KMS-11 (cell line): ENCODE data around the gene ALOX5AP.

Source experiments
- H2AFZ ChIP-seq: fragments of 200-600 bp; sonication (generic); 2 replicates; pipeline ENCODE4 v1.6.1; 2016; ENCODE audit warnings: antibody characterized with exemption, mixed run types, low read depth
- H3K27ac ChIP-seq: fragments of 200-600 bp; sonication (generic); 2 replicates; pipeline ENCODE4 v1.6.1; 2016; ENCODE audit warnings: mild to moderate bottlenecking, mixed run types
- H3K27me3 ChIP-seq: fragments of 200-600 bp; sonication (generic); 2 replicates; pipeline ENCODE4 v1.6.1; 2017; ENCODE audit warnings: mild to moderate bottlenecking, low read depth, mixed run types, moderate library complexity; ENCODE audit not compliant: insufficient read depth
- H3K36me3 ChIP-seq: fragments of 200-600 bp; sonication (generic); 2 replicates; pipeline ENCODE4 v1.6.1; 2017; ENCODE audit warnings: mild to moderate bottlenecking, mixed run types; ENCODE audit not compliant: insufficient read depth
- H3K4me1 ChIP-seq: fragments of 200-600 bp; sonication (generic); 2 replicates; pipeline ENCODE4 v1.6.1; 2016; ENCODE audit warnings: mild to moderate bottlenecking, low read depth, mixed run types; ENCODE audit not compliant: poor library complexity, severe bottlenecking
- H3K4me2 ChIP-seq: fragments of 200-600 bp; sonication (generic); 2 replicates; pipeline ENCODE4 v1.7.0; 2016; ENCODE audit warnings: mild to moderate bottlenecking, mixed run types
- H3K4me3 ChIP-seq: fragments of 200-600 bp; sonication (generic); IDR thresholded peaks from 2 replicates; pipeline ENCODE4 v1.6.1; 2017; ENCODE audit warnings: low read depth, low read length, mixed read lengths; ENCODE audit not compliant: insufficient read depth
- H3K79me2 ChIP-seq: fragments of 200-600 bp; sonication (generic); 2 replicates; pipeline ENCODE4 v1.6.1; 2016; ENCODE audit warnings: low read depth, mixed run types; ENCODE audit not compliant: insufficient read depth
- H3K9ac ChIP-seq: fragments of 200-600 bp; sonication (generic); 2 replicates; pipeline ENCODE4 v1.6.1; 2016; ENCODE audit warnings: mild to moderate bottlenecking, mixed run types
- H4K20me1 ChIP-seq: fragments of 200-600 bp; sonication (generic); 2 replicates; pipeline ENCODE4 v1.6.1; 2016; ENCODE audit warnings: mild to moderate bottlenecking, mixed run types; ENCODE audit not compliant: insufficient read depth
- CTCF ChIP-seq: fragments of 200-600 bp; sonication (generic); conservative IDR thresholded peaks from 2 replicates; pipeline ENCODE4 v1.6.1; 2017; ENCODE audit warnings: low read depth, mild to moderate bottlenecking, antibody characterized with exemption, low read length, moderate library complexity, mixed read lengths

Gene ALOX5AP

GRCh38 chr13:30796132-30796572 lies 60.8 kb downstream of the ALOX5AP start:
- Histone ChIP-seq H3K36me3 (no peaks in the 10 kb centered on the region), H3K27ac (no peak overlapping the region), H3K4me3 (no peak overlapping the region), H3K4me1 (no peaks in the 10 kb centered on the region), H3K9ac (no peak overlapping the region), H2AFZ (no peak overlapping the region), H3K27me3 (no peaks in the 10 kb centered on the region), H3K79me2 (no peaks in the 10 kb centered on the region), H3K4me2 (no peak overlapping the region), H4K20me1 (no peaks in the 10 kb centered on the region)
- TF ChIP-seq CTCF = no peak

- Histone ChIP-seq H3K27me3 (no peaks in the 10 kb centered on the region), H4K20me1 (no peaks in the 10 kb centered on the region), H3K79me2 (no peaks in the 10 kb centered on the region), H3K36me3 (no peaks in the 10 kb centered on the region), H3K4me2 (no peak overlapping the region), H3K9ac (no peak overlapping the region), H3K4me1 (no peaks in the 10 kb centered on the region), H3K27ac (no peak overlapping the region), H2AFZ (no peak overlapping the region), H3K4me3 (no peak overlapping the region)
- TF ChIP-seq CTCF = no peak
Measured at GRCh38 chr13:30796631-30797601, 61.6 kb downstream of the ALOX5AP start.

- no peak for TF ChIP-seq CTCF
- Histone ChIP-seq H3K4me2 (no peak overlapping the region), H3K9ac (no peak overlapping the region), H3K36me3 (no peaks in the 10 kb centered on the region), H4K20me1 (no peaks in the 10 kb centered on the region), H3K4me1 (no peaks in the 10 kb centered on the region), H3K4me3 (no peak overlapping the region), H3K79me2 (no peaks in the 10 kb centered on the region), H3K27me3 (no peaks in the 10 kb centered on the region), H3K27ac (no peak overlapping the region), H2AFZ (no peak overlapping the region)
Measured at GRCh38 chr13:30797847-30798535, 62.6 kb downstream of the ALOX5AP start.

- TF ChIP-seq CTCF = no peak
- no peak overlapping the region for H3K4me2 ChIP-seq
- no peaks in the 10 kb centered on the region for H3K4me1 ChIP-seq
- no peak overlapping the region for H3K27ac ChIP-seq
- H2AFZ ChIP-seq = no peak overlapping the region
- no peak overlapping the region for H3K4me3 ChIP-seq
- no peaks in the 10 kb centered on the region for H3K79me2 ChIP-seq
- no peaks in the 10 kb centered on the region for H3K27me3 ChIP-seq
- no peaks in the 10 kb centered on the region for H4K20me1 ChIP-seq
- H3K9ac ChIP-seq = no peak overlapping the region
- H3K36me3 ChIP-seq = no peaks in the 10 kb centered on the region
Measured at GRCh38 chr13:30798776-30799355, 63.5 kb downstream of the ALOX5AP start.
